GM20431 (cell line): Measurements from ENCODE around the gene B3GALT6.
"Not testable (repeated sequence)": the region's sequence is repeated elsewhere in the genome, so short reads cannot be mapped to it uniquely, and the experiment has no call there.

ENCODE experiments used
- in situ Hi-C: fragments of 300-500 bp; cut with MseI, MboI; formaldehyde crosslinking; loops from one replicate; pipeline ENCODE4 v1.15.0; 2020; ENCODE audit warnings: low sequenced_read_pairs; ENCODE audit not compliant: unreplicated experiment

The B3GALT6 gene

GRCh38 chr1:1232208-1232795 lies at the start of gene B3GALT6:
Gene B3GALT6 (plus strand): TSS chr1:1232237. CDS start chr1:1232279, 42 bp downstream.
- in situ Hi-C loops = no loop called here

DNA sequence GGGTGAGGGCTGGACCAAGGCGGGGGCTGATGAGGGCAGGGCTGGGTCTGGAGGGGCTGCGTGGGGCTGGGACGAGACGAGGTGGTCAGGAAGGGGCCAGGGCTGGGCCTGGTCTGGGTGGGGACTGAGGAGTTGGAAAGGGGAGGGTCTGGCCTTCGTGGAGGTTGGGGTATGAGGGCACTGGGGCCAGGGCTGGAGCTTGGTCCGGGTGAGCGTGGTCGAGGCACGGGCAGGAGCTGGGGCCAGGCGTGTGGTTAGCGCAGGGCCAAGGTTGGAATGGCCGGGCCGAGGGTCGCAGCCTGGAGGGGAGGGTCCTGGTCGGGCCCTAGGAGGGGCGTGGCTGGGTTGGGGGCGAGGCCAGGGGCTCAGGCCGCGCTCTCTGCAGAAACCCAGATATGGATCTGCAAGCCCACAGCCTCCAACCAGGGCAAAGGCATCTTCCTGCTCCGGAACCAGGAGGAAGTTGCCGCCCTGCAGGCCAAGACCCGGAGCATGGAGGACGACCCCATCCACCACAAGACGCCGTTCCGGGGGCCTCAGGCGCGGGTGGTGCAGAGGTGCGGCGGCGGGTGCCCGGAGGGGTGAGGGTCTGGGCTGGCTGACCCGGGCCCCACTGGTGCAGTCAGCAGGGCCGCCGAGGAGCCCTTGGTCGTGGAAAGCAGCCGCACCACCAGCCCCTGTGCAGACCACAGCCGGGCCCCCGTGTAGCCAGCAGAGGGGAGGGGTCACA lies 49.4 kb upstream of the B3GALT6 start:
- in situ Hi-C loops = no loop called here

GRCh38 chr1:1183221-1183747 lies 48.8 kb upstream of the B3GALT6 start:
- in situ Hi-C loops = no loop called here

GRCh38 chr1:1183833-1184775 lies 47.9 kb upstream of the B3GALT6 start:
- in situ Hi-C loops = no loop called here

DNA sequence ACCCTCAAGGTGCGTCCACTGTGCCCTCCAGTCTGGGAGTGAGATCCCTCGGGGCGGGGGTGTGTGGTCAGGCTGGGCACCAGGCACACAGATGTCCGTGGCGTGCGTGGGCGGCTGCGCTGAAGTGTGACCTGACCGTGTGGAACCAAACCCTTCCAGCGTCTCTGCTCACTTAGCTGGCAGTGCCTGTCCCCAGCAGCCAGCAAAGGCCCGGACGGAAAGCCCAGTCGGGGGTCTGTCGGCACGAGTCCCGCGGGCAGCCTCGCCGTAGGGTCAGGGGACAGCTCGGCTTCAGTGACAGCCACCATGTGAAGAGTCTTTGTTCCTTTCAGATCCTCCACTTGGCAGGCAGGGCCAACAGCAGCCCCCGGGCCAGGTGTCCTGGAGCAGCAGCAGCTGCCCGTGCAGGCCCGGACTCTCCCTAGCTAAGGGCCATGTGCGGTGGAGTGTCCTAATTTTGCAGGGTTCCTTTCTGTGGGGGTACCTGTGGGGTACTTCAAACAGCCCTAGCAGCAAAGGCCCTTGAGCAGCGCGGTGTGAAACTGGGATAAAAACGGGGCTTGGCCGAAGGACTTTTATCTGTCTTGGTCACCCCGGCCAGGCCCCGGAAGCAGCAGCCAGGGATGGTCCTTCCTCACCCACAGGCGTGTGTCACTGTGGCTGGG lies 46.8 kb upstream of the B3GALT6 start:
- in situ Hi-C loops = no loop called here

GRCh38 chr1:1187938-1188337 lies 44.1 kb upstream of the B3GALT6 start:
- in situ Hi-C loops = no loop called here

DNA sequence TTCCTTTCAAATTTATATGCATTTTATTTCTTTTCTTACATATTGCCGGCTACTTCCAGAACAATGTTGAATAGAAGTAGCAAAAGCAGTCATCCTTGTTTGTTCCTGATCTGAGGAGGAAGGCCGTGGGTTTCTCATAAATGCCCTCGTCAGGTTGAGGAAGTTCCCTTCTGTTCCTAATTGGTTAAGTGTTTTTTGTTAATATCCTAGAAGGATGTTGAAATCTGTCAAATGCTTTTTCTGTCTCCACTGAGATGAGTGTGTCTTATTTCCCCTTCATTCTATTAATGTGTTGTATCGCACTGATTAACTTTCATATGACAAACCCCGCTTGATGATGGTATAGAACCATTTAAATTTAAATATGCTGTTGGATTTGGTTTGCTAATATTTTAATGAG lies 42.9 kb upstream of the B3GALT6 start:
- in situ Hi-C loops = no loop called here

DNA sequence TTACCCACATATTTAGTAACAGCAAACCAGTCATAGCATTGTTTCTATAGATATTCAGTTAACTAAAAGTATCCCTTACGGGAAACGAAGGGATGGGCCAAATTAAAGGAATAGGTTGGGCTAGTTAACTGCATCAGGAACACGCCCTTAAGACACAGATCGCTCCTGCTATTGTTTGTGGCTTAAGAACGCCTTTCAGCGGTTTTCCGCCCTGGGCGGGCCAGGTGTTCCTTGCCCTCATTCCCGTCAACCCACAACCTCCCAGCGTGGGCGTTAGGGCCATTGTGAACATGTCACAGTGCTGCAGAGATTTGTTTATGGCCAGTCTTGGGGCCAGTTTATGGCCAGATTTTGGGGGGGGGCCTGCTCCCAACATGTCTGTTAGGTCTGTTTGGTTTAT lies 40.3 kb upstream of the B3GALT6 start:
- in situ Hi-C loops = no loop called here

DNA sequence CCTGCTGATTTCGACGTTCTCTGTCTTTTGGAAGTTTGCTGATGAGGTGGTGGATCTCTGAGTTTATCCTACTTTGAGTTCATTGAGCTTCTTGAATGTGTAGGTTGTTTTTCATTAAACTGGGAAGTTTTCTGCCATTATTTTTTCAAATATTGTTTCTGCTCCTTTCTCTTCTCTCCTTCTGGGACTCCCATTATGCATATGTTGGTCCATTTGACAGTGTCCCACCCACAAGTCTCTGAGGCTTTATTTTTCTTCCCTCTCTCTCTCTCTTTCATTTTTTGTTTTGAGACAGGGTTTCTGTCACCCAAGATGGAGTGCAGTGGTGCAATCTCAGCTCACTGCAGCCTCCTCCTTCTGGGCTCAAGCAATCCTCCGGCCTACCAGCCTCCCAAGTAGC lies 37.3 kb upstream of the B3GALT6 start:
- in situ Hi-C loops = no loop called here

DNA sequence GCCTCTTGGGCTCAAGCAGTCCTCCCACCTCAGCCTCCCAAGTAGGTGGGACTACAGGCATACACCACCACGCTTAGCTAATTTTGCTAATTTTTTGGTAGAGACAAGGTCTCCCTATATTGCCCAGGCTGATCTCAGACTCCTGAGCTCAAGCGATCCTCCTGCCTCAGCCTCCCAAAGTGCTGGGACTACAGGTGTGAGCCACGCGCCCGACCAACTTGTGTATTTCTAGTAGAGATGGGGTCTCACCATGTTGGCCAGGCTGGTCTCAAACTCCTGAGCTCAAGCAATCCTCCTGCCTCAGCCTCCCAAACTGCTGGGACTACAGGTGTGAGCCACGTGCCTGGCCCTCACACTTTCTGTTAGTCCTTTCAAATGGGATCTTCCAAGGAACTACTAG lies 36.3 kb upstream of the B3GALT6 start:
- in situ Hi-C loops = not testable (repeated sequence)

DNA sequence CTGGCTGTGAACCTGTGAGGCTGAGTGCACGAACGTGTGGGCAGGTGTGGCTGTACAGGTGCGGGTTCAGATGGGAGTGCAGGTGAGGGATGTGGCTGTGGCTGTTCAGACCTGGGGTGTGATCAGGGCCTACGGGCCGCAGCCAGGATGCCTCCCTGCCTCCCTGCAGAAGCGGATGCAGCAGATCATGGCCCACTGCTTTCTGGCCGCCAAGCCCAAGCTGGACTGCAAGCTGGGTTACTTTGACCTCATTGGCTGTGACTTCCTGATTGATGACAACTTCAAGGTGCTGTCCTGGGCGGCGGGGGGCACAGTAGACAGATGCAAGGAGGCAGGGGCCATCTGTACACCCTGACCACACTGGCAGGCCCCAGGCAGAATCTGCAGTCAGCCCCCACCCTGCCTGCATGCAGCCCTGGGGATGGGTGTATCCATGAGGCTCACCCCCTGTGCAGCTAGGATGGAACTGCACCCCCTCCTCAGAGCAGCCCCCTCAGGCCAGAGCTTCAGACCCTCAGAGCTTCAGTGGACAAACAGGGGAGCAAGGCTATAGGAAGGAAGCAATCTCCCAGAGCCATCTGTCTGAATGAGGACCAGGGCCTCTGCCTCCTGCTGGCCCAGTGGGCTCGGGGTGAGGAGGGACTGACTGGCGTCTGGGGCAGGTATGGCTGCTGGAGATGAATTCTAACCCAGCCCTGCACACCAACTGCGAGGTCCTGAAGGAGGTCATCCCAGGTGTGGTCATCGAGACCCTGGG lies 35.4 kb upstream of the B3GALT6 start:
- in situ Hi-C loops = no loop called here

DNA sequence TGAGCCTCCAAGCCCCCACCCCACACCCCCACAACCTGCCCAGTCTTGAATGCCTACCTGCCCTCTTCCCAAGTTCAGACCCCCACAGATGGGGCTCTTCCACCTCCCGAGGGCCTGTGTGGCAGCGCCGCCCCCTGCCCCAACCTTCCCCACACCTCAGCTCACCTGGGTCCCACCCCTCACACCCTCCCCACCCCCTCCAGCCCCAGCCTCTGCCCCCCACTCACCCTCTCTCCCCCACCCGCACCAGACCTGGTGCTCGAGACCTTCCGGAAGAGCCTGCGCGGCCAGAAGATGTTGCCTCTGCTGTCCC lies 34.9 kb upstream of the B3GALT6 start:
- in situ Hi-C loops = no loop called here

DNA sequence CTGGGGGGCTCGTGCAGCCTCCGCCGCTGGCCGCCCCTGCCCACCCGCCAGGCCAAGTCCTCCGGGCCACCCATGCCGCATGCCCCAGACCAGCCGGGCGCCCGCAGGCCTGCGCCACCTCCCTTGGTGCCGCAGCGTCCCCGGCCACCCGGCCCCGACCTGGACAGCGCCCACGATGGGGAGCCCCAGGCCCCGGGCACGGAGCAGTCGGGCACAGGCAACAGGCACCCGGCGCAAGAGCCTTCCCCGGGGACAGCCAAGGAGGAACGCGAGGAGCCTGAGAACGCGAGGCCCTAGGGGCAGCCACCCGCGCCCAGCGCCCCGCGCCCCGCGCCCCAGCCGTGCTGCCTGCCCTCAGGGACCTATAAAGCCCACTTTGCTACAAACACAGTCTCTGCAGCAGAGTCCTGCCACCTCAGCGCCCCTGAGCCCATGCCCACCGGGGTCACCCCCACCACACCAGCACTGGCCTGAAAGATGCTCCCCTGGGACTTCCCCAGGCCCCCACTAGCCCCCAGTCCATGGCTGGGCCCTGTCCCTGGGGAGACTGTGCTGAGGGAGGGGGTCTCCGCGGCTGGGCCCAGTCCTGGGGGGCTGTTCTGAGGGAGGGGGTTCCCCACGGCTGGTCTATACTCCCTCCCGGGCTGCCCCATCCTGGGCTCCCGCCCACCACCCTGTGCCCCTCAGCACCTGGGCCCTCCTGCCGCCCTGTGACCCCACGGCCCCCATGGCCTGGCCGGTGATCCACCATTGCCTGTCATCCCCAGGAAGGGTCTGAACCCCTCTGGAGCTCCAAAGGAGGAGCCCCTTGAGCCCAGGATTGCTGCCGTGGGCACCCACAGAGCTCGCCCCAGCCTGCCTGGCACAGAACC lies 34.2 kb upstream of the B3GALT6 start:
- in situ Hi-C loops = no loop called here

GRCh38 chr1:1198423-1199140 lies 33.5 kb upstream of the B3GALT6 start:
- in situ Hi-C loops = no loop called here

GRCh38 chr1:1199141-1199960 lies 32.7 kb upstream of the B3GALT6 start:
- in situ Hi-C loops = no loop called here

- in situ Hi-C loops = no loop called here
Measured at GRCh38 chr1:1199961-1200875, 31.8 kb upstream of the B3GALT6 start.
